Ovary (tissue), 3 donors: ENCODE results near the gene TASP1.
"Not testable (repeated sequence)": the region's sequence is repeated elsewhere in the genome, so short reads cannot be mapped to it uniquely, and the experiment has no call there.

Source experiments
- POLR2A ChIP-seq: fragments of 450-650 bp; IDR thresholded peaks from one replicate; pipeline ENCODE4 v1.6.1; 2017; ENCODE audit warnings: antibody characterized with exemption, mild to moderate bottlenecking, moderate library complexity
- TF ChIP-seq, protein P1 (sequence below), 3 donors: fragments of 450-650 bp in 2 of 3; fragments of 200-600 bp in 1 of 3; IDR thresholded peaks; one replicate each; pipeline versions ENCODE4 v1.5.1 to v1.8.0; 2016 to 2022; ENCODE audit warnings: antibody characterized with exemption in 3 of 3, mild to moderate bottlenecking in 1 of 3
- donor health status: DM: no; HTN: no; CAD: no.

DNA sequence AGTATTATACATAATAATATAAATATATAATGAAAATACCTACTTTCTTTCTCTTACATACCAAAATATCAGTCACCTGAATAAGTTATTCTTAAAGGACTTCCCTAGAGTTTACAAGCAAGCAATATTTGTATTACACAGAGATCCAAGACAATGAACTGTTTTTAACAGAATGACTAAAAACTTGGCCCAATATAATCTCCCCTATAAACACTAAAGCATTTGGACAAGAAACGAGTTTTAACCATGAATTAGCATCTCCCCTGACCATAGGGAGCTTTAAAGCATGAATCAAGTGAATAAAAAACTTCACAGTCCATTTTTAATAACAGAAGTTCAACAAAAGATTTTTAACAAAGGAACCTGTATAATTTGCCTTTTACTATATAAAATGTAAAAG lies 20.3 kb downstream of the TASP1 start:
- TF ChIP-seq, protein P1, sequence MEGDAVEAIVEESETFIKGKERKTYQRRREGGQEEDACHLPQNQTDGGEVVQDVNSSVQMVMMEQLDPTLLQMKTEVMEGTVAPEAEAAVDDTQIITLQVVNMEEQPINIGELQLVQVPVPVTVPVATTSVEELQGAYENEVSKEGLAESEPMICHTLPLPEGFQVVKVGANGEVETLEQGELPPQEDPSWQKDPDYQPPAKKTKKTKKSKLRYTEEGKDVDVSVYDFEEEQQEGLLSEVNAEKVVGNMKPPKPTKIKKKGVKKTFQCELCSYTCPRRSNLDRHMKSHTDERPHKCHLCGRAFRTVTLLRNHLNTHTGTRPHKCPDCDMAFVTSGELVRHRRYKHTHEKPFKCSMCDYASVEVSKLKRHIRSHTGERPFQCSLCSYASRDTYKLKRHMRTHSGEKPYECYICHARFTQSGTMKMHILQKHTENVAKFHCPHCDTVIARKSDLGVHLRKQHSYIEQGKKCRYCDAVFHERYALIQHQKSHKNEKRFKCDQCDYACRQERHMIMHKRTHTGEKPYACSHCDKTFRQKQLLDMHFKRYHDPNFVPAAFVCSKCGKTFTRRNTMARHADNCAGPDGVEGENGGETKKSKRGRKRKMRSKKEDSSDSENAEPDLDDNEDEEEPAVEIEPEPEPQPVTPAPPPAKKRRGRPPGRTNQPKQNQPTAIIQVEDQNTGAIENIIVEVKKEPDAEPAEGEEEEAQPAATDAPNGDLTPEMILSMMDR (IDR thresholded peaks at IDR 0.05), result not testable (repeated sequence)
- not testable (repeated sequence) for TF ChIP-seq POLR2A
